Cortex of kidney (tissue), 1 donor: Measurements from ENCODE around the gene CPLANE2.
"Not testable (repeated sequence)": the region's sequence is repeated elsewhere in the genome, so short reads cannot be mapped to it uniquely, and the experiment has no call there.

Source experiments
- DNase-seq: peaks from one replicate; lab custom pipeline; 2025; lab: John Stamatoyannopoulos, UW

The CPLANE2 gene, protein sequence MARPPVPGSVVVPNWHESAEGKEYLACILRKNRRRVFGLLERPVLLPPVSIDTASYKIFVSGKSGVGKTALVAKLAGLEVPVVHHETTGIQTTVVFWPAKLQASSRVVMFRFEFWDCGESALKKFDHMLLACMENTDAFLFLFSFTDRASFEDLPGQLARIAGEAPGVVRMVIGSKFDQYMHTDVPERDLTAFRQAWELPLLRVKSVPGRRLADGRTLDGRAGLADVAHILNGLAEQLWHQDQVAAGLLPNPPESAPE

DNA sequence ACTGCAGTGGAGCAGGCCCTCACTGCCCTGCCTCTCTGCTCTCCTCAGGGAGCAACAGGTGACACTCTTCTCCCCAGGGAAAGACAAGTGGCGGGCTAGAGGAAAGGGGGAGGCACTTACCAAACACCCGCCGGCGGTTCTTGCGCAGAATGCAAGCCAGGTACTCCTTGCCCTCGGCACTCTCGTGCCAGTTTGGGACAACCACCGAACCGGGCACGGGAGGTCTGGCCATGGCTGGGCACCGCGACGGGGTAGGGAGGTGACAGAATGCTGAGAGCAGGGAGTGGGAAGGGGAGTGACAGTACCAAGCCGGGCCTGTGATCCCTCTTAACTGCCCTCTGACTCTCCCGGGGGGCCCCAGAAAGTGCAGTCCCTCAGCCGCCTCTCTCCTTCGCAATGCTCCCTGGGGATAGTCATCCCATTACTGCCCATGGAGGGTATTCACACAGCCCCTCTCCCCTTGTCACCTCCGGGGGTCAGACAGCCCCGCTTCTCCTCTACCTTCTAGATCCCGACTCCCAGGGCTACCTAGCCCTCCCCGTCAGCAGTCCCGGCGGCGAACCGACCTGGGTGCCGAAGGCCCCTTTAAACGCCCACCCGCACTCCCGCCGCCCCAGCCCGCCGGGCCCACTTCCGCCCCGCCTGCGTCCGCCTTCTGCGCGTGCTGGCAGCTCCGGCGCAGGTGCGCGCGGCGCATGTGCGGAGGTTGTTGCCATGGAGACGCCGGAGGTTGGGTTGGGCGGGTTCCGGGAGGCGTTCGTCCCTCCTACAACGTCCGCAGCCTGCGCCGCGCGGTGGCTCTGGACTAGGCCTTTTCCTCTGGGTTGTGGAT is at the start of gene CPLANE2:
TSS of gene CPLANE2 (minus strand) at position 673 of the 832 bp plus-strand sequence. CDS start at position 232, 441 bp downstream.
- no peak for DNase-seq

DNA sequence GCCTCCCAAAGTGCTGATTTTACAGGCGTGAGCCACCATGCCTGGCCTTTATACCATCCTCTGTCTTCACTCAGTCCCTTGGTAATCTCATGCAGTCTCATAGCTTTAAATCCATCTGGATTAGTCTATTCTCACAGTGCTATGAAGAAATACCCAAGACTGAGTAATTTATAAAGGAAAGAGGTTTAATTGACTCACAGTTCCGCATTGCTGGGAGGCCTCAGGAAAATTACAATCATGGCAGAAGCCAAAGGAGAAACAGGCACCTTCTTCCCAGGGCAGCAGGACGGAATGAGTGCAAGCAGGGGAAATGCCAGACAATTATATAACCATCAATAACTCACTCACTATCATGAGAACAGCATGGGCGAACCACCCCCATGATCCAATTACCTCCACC is 49.1 kb upstream of the CPLANE2 start:
- no peak for DNase-seq

DNA sequence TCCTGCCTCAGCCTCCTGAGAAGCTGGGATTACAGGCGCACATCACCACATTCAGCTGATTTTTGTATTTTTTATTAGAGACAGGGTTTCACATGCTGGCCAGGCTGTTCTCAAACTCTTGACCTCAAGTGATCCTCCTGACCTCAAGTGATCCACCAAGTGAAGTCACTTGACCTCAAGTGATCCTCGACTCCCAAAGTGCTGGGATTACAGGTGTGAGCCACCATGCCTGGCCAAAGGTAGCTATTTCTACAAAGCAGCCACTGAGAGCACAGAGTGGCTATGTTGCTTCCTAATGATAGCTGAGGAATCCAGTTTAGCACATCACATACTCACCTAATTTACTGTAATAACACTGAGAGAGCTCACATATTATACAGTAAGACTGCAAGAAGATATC is 44.8 kb upstream of the CPLANE2 start:
- no peak for DNase-seq

DNA sequence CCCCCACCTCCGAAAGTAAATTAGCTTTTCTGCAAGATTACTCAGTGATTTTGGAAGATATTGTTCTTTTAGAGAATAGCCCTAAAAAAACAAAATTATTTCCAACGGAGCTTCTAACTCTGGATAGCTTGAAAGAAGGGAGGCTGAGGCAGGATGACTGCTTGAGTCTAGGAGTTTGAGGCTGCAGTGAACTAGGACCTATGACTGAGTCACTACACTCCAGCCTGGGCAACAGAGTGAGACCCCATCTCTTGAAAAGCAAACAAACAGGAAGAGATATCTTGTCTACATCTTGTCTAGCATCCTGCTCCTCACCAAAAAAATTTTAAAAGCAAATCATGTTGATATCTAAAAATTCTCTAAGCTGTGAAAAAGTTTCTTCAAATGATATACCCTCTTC is 42.2 kb upstream of the CPLANE2 start:
- DNase-seq = no peak

DNA sequence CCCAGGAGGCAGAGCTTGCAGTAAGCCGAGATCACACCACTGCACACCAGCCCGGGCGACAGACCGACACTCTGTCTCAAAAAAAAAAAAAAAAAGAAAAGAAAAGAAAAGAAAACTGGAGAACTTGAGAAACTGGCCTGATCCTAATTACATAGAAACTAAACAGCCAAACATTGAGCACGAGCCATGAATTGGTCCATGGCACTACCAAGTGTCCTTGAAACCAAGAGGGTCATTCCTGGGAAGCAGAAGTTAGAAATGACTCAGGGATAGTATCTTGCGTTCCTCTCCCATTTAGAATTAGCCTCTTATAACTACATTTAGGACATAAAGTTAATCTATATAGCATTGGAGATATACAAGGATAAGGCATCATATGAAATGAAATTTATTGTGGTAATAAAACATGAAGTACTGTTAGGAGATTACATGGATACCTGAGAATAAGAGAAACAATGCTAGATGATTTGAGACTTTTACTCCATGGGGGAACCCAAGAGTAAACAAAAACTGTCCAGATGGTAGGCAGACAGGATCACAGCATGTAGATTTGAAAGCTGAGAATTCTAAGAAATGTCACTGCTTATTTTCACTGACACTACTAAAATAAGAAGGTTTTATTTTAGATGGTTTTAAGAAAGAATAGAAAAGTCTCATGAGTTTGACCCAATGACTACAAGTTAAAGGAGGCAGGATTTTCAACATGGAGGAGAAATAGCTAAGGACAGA is 39.5 kb upstream of the CPLANE2 start:
- no peak for DNase-seq

DNA sequence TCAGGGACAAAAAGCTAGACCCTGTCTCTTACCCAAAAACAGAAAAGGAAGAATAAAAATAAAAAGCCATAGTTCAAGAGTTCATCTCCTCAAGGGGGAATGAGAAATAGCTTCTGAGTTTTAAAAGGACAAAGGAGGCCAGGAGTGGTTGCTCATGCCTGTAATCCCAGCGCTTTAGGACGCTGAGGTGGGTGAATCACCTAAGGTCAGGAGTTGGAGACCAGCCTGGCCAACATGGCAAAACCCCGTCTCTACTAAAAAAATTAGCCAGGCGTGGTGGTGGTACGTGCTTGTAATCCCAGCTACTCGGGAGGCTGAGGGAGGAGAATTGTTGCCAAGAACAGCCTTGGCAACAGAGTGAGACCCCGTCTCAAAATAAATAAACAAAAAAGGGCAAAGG is 38.6 kb upstream of the CPLANE2 start:
- no peak for DNase-seq

DNA sequence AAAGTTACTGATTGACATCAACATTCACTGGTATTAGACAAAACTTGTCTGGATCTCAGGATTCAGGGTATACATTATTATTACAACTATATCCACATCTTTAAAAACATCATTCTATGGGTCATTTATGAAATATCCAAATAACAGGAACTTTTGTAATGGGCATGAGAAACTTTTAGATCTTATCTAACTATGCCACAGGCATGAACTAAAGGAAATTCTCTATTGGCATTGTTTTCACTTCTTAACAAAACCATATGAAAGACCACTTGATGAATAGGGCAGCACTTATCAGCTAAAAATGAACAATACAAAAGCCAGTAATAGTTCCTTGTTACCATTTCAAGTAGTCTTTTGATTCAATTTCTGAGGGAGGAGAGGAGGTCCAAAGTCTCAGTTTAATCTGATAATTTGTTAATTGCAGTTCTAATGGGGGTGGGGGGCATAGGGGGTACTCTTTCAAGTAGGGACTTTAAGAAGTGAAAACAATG is 30.8 kb upstream of the CPLANE2 start:
- no peak for DNase-seq

DNA sequence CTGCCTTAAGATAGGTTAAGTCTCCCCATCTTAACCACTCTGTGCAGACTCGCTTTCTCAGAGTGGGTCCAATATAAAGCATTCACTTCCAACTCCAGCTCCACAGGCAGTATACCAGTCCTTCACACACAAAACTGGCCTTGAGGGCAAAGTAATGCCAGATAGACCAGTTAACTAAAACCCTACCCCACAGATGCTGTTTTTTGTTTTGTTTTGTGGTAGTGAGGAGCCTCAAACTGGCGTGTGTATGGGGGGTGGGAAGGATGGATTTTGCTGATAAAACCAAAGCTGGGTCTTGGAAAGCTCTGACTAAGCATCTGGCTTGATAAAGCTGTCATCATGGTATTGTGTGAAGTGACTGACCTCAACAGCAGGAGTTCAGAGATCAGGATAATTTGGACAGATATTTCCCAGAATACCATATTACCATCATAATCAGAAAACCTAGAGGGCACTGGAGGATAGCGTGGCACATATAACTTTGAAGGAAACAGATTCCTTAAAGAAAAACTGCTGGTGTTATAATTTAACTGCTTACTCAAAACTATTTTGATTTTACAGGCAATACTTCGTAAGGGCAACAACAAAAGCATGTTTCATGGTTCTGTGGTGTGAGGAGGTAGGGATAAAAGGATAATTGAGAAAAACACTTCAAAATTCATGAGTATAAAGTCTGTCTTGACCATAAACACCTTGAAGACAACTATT is 29.6 kb upstream of the CPLANE2 start:
- DNase-seq = no peak

DNA sequence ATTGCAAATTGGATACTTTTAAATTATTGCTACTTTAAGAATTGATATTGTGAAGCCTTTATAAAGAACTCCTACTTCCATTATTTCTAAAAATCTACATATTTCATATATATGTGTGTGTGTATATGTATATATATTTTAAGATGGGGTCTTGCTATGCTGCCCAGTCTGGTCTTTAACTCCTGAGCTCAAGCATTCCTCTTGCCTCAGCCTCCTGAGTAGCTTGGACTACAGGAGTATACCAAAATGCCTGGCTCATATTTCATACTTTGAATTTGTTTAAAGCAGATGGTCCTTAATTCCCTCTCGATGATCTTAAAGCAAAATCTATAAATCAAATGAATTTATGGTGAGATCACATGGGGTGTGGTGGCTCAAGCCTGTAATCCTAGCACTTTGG is 25.1 kb upstream of the CPLANE2 start:
- no peak for DNase-seq

DNA sequence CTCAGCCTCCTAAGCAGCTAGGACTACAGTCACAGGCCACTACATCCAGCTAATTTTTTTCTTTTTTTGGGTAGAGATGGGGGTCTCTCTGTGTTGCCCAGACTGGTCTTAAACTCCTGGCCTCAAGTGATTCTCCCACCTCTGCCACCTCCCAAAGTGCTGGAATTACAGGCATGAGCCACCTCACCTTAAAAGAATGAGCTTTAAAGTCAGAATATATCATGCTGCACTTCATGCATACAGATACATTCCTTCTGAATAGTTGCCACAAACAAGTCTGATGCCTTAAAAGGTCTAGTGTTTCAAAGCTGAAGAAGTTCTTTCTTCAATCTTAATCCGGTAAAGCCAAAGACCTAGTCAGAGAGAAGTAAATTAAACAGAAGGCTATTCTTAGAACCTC is 23.8 kb upstream of the CPLANE2 start:
- DNase-seq = no peak

DNA sequence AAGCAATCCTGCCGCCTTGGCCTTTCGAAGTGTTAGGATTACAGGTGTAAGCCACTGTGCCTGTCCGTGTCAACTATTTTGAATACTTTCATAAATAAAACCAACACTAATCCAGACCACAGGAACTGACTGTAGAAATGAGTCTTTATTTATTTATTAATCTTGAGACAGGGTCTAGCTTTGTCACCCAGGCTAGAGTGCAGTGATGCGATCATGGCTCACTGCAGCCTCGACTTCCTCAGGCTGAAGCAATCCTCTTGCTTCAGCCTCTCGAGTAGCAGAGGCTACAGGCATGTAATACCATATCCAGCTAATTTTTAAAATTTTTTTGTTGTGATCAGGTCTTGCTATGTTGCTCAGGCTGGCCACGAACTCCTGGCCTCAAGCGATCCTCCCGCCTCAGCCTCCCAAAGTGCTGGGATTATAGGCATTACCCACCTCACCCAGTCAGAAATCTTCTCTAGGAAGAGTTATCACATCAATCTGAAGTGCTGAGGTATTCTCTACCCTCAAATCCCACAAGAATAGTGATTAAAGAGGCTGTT is 21.7 kb upstream of the CPLANE2 start:
- no peak for DNase-seq

DNA sequence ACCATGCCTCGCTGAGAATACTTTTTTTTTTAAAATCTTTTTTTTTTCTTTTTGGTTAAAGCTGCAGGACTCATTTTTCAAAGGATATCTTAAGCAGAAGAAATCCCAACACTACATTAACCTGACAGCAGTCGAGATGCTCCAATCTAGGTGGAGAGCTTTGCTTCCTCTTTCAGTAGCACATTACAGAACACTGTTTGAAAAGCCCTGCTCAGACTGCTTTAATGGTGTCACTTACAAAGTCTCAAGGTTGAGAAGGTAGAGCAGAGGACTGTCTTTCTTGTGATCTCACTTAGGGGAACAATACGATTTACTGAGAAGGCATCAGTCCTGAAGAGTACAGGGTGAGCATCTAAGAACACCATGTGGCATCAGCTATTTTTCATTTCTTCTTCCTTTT is 21.0 kb upstream of the CPLANE2 start:
- DNase-seq = no peak

DNA sequence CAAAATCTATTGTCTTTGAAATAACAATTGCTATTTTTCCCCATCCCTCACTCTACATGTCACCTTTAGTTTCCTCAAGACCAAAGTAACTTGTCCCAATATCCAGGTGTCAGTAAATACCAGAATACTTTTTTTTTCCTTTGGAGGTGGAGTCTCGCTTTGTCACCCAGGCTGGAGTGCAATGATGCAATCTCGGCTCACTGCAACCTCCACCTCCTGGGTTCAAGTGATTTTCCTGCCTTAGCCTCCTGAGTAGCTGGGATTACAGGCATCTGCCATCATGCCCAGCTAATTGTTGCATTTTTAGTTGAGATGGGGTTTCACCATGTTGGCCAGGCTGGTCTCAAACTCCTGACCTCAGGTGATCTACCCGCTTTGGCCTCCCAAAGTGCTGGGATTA is 20.6 kb upstream of the CPLANE2 start:
- DNase-seq = not testable (repeated sequence)

DNA sequence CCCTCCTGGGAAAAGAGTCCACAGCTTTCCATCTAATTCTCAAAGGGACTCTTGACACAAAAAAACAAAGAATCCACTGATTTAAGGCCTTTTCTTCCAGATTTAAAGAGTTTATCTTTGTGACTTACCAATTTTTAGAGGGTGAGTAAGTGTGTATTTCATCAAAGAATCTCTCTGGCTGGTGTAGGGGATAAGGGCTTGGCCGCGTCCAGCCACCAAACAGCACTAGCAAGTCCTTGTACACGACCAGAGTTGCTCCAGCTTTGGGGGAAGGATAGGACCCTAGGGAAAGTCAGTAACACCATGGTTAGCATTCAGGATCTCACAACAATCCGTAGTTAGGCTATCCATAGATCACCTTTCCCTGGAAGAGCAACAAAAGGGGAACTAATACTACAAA is 19.5 kb upstream of the CPLANE2 start:
- no peak for DNase-seq

DNA sequence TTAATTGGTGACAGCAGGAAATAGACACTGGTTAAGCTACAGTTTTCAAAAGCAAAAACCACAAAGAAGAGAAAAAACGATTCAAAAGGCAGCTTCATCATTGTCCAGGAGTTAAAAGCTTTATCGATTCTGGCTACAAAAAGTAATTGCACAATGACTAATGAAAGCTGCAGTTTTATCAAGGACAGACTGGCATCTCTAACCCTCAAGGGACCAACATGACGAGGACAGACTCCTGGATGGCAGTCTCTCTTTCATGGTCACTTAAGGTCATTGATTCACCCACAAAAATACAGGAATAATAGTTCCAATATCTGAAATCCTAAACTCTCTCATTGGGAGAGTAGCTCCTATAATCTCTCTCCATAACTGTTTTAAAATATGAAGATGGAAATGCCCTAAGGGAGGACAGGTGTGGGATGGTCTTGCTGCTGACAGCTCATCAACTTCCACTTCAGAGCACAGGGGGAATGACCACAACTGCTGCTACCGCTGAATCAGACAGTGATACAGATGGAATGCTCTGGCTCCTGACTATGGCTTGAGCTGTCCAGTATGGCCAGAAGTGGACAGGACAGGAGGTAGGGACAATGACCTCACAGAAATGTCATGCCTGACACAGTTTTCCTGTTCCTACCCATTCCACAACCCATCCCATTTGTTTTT is 17.4 kb upstream of the CPLANE2 start:
- no peak for DNase-seq

DNA sequence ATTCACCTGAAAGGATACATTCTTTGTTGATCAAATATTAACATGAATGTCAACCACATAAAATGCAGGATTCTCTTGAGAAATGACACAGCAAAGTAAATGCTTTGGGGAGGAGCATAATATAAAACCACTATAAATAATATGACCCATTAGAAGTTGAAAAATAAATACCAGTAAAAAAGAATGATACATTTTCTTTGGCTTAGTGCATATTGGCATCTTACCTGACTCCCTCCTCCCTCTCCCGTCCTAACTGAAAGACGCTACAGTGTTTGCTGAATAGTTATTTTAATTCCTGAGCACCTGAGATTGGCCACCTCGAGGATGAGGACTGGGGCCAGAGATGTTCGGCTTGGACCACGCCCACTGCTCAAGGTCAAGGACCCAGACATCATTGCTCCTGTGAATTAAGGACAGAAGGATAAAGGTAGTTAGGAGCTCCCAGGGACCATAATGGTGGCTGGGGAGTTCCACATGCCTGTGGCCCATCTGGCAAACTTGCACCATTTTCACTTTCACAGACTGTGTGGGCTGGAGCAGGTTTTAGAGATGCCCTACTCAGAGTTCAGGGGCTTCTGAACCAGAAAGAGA is 16.4 kb upstream of the CPLANE2 start:
- DNase-seq = no peak

DNA sequence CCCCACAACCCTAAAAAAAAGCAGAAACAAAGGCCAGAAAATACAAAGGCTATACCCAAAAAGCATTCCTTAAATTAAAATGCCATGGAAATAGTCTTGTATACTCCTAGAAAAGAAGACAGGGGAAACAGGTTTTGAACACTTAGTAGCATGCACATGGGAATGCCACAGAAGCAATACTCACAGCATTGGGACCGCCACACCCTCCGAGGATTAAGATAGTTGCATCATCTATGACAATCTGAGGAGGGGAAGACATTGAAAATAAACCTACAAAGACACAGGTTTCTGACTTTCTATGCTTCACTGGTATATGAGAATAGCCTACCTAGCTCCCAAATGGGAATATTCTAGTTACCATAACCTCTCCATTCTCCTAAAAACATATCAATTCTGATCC is 15.9 kb upstream of the CPLANE2 start:
- DNase-seq = no peak

DNA sequence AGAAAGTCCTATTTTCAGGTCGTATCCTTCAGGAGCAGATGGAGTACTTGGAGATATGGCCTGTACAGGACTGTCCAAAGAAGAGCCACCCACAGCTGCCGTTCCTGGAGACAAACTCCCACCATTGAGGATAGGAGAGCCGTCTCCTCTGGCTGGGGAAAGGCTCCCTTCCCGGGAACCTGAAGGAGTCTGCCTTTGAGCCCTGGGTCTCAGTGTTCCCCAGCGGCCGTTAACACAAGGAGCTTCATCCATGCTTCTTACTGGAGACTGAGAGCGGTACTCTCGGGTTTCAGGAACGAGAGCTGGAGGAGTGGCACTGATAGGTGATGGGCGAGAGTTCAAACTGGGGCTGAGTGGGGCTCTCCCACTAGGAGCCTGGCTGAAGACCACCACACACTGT is 14.4 kb upstream of the CPLANE2 start:
- DNase-seq = no peak

DNA sequence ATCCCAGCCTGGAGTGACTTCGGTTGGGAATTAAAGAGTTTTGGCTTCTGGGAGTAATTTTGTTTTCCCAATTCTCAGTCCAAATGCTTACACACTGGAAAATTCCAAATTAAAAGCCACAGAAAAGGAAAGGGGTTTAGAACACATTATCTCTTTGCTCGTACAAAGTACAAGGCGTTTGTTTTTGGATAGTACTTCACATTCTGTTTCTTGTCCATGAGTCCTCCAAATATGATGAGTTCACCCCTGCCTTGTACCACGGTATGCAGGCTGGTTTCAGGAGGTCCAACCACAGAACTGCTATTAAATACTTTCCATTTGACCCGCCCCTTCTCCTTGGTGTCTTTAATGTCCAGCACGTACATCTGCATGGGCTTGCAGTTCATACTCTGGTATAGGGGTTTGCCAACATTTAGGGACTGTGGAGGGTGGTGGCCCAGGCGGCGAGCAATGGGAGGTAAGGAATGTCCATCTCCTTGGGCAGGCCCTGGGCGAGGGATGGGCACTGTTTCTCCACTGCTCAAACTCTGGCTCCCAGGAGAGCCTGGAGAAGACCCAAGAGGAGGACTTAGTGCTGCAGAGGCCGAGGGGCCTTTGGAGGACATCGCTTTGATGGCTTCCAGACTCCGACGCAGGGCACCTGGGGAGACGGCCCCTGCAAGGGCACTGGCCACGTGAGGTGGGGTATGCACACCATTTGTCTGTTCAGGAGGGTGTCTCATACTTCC is 13.7 kb upstream of the CPLANE2 start:
- no peak for DNase-seq

DNA sequence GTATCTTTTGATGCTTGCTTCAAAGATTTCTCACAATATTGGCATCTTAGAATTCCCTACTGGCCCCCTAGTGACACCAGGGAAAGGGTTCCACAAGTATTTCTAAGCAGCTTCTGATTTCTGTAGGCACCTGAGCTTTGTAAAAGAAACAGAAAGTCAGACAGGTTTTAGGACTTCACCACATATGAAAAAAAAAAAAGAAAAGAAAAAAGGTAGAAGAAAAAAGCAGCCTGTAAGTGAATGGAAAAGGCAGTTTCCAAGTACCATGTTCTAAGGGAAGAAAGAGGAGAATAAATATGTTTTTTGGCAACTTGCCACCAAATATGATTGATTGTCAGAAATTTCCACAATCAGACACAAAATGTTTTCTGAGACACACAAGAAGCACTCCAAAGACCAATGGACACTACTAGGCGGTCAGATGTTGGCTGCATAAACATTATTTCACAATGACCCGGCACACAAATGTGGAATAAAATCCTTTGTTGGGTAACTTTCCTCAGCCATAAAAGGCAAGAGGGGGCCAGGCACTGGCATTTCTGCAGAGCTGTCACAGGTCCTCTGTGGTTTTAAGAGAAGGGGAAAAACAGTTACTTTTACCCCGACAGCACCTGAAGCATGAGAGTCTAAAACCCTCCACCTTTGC is 12.7 kb upstream of the CPLANE2 start:
- no peak for DNase-seq
